Esophagus squamous epithelium (tissue), 5 donors: Measurements from ENCODE around the gene ARHGAP27. TPM values are rescaled to one million over a fixed set of nuclear protein-coding genes. Genes with fewer than 3 reads are reported as not detected.
A peak's percentile ranks its signal among the peaks of the same experiment; 100 is the strongest.

ENCODE experiments used
- DNase-seq: peaks from one replicate; lab custom pipeline; 2025; lab: John Stamatoyannopoulos, UW
- H3K27ac ChIP-seq, 4 donors: fragments of 200-600 bp; sonication (generic); one replicate each; pipeline ENCODE4 v1.5.1; 2016 to 2019; ENCODE audit warnings: mild to moderate bottlenecking in 1 of 4
- H3K27me3 ChIP-seq, 4 donors: fragments of 200-600 bp; sonication (generic); 1 replicate in 3 of 4; 2 replicates in 1 of 4; pipeline versions ENCODE4 v1.5.1 to v1.6.0; 2017 to 2021; ENCODE audit warnings: antibody characterized with exemption in 1 of 4
- H3K36me3 ChIP-seq, 3 donors: fragments of 200-600 bp; sonication (generic); one replicate each; pipeline ENCODE4 v1.5.1; 2016 to 2019
- H3K4me1 ChIP-seq, 3 donors: fragments of 200-600 bp; sonication (generic); one replicate each; pipeline ENCODE4 v1.5.1; 2017 to 2019
- H3K4me3 ChIP-seq, 4 donors: fragments of 200-600 bp; sonication (generic); 1 replicate in 3 of 4; 2 replicates in 1 of 4; pipeline ENCODE4 v1.5.1; 2016 to 2019; ENCODE audit warnings: mild to moderate bottlenecking in 2 of 4, moderate library complexity in 1 of 4
- H3K9me3 ChIP-seq, 3 donors: fragments of 200-600 bp; sonication (generic); one replicate each; pipeline ENCODE4 v1.5.1; 2016 to 2019
- POLR2A ChIP-seq, 4 donors: fragments of 450-650 bp; IDR thresholded peaks; one replicate each; pipeline ENCODE4 v1.6.1; 2017; ENCODE audit warnings: antibody characterized with exemption in 4 of 4, mild to moderate bottlenecking in 4 of 4, moderate library complexity in 3 of 4
- WGBS, 2 donors: methylation state at CpG; one replicate each; pipeline ENCODE4 v1.1.5; 2018; 5-methylcytosine and 5-hydroxymethylcytosine counted together
- intact Hi-C: fragments of 100-400 bp; cut with DNase I; formaldehyde crosslinking; loops from one replicate; pipeline ENCODE4 v1.15.0; 2022
- total RNA-seq, 4 donors: library from RNA; depleted of rRNA; stranded (reverse); fragments of >200 nt; gene quantifications; one replicate each; pipeline ENCODE4 v1.1.0, GENCODE V29; 2016
- TF ChIP-seq, protein P1 (sequence below), 6 experiments: fragments of 450-650 bp in 4 of 6; fragments of 200-600 bp in 2 of 6; sonication (generic) in 2 of 6; IDR thresholded peaks; one replicate each; pipeline ENCODE4 v1.5.1; 2016 to 2019; ENCODE audit warnings: antibody characterized with exemption in 6 of 6, mild to moderate bottlenecking in 4 of 6, moderate library complexity in 4 of 6
- donor health status: DM: yes; HTN: yes; CAD: no.

The ARHGAP27 gene
- total RNA-seq, 4 donors from 2014 or later = 37.7 to 146 (median 103) TPM

DNA sequence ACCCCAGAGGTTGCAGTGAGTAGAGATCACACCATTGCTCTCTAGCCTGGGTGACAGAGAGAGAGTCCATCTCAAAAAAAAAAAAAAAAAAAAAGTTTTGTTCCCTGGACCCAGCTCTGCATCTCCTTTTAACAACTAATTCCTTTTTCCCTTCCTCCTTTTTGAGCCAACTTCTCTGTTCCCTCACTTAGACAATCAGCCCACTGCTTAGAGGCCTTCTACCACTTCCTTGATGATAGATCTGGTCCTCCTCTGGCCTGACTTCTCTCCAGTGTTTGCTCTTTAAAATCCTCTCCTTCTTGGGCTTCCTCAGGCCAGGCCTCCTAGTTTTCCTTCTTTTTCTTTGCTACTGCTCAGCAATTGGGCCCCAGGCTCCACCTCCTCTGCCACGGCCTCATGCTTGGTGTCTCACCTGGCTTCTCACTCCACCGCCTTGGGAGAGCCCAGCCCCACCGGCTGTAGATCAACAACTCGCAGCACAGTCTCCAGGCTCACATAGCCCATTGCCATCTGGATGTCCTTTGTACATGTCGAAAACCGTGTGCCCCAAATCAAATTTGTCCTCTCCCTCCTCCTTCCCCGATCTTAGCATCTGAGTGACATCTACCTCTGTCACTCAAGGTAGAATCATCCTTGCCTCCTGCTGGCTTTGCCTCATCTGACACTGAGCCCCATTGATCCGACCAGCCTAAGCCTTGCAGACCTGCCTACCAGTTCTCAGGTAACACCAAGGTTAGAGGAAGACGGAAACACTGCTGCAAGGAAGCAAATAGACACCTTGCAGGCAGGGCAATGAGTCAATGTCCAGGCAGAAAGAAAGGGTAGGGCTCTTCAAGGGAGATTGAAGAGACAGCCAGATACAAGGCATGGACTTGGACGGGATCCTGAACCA is 17.4 kb downstream of the ARHGAP27 start:
- H3K9me3 ChIP-seq = no peaks in the 10 kb centered on the region
- DNase-seq = no peak
- H3K27me3 ChIP-seq = no peaks in the 10 kb centered on the region
- TF ChIP-seq, protein P1, sequence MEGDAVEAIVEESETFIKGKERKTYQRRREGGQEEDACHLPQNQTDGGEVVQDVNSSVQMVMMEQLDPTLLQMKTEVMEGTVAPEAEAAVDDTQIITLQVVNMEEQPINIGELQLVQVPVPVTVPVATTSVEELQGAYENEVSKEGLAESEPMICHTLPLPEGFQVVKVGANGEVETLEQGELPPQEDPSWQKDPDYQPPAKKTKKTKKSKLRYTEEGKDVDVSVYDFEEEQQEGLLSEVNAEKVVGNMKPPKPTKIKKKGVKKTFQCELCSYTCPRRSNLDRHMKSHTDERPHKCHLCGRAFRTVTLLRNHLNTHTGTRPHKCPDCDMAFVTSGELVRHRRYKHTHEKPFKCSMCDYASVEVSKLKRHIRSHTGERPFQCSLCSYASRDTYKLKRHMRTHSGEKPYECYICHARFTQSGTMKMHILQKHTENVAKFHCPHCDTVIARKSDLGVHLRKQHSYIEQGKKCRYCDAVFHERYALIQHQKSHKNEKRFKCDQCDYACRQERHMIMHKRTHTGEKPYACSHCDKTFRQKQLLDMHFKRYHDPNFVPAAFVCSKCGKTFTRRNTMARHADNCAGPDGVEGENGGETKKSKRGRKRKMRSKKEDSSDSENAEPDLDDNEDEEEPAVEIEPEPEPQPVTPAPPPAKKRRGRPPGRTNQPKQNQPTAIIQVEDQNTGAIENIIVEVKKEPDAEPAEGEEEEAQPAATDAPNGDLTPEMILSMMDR (IDR thresholded peaks at IDR 0.05) = no peak
- TF ChIP-seq POLR2A (IDR thresholded peaks at IDR 0.05) = no peak
- WGBS, 2 donors = 70 to 74% methylated on average over 9 to 10 of the region's 10 CpGs
- peaks cover 19 to 82% (median 30%) of the 10 kb centered on the region in 3 donors for H3K4me1 ChIP-seq
- H3K36me3 ChIP-seq = peaks cover 0 to 10% (median 0%) of the 10 kb centered on the region in 3 donors
- intact Hi-C loops = no loop called here
- peak overlapping the region; percentile 52 to 82 (median 70) for H3K27ac ChIP-seq
- no peak overlapping the region for H3K4me3 ChIP-seq

DNA sequence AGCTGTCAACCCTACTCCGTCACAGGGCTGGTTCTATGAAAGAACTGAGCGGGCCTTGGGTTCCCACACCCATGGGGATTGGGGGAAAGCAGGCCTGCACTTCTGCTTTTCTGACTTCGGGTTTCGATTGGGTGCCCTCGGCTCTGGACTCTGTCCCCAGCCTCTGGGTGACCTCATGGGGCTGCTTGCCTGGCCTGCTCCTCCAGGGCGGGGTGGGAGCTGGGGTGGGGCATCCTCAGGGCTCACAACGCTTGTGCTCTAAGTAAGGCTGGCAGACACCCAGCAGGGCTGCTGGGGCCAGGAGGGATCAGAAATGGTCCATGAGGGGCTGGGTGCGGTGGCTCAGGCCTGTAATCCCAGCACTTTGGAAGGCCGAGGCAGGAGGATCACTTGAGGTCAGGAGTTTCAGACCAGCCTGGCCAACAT is 19.2 kb downstream of the ARHGAP27 start:
- 75% methylated on average over 7 of the region's 9 CpGs; no CpG with 5 or more reads in 1 of the 2 donors for WGBS, 2 donors
- intact Hi-C loops = no loop called here
- Histone ChIP-seq H3K4me1 (peaks cover 24 to 94% (median 33%) of the 10 kb centered on the region in 3 donors), H3K4me3 (no peak overlapping the region), H3K27ac (peak overlapping the region; percentile 58 to 82 (median 76)), H3K27me3 (no peaks in the 10 kb centered on the region), H3K36me3 (peaks cover 0 to 8% (median 0%) of the 10 kb centered on the region in 3 donors), H3K9me3 (no peaks in the 10 kb centered on the region)
- DNase-seq = no peak
- TF ChIP-seq, protein P1 (IDR thresholded peaks at IDR 0.05) = no peak
- TF ChIP-seq POLR2A (IDR thresholded peaks at IDR 0.05) = no peak

DNA sequence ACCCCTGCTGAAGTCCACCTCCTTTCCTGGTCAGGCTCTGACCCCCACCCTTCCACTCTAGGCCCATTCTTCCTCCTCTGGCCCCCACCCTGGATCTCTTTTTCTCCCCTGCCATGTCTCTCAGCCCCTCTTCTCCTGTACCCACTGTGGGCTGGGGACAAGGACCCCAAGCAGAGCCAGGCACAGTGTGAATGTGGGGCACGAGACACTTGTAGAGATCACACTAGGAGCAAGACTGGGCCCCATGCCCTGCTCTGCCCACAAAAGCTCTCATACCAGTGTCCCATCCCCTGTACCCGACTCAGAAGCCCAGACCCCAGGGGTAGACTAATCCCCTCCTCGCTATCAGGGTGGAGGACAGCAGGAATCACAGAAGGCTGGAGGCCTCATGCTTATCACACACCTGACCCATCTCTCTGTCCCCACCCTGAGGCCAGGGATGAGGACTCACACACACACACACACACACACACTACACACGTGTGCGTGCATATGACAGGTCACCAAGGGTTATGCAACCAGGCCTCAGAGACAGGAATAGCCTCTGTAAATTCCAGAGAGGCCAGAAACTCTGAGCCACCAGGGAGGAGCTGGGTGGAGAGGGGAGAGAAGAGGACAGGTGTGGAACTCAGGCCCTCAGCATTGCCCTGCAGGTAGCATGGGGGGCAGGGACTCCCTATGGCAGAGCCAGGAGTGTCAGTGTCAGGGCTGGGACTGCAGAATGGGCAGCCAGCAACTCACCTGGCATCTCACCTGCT is 21.1 kb downstream of the ARHGAP27 start:
- TF ChIP-seq POLR2A (IDR thresholded peaks at IDR 0.05) = no peak
- TF ChIP-seq, protein P1 (IDR thresholded peaks at IDR 0.05) = no peak

DNA sequence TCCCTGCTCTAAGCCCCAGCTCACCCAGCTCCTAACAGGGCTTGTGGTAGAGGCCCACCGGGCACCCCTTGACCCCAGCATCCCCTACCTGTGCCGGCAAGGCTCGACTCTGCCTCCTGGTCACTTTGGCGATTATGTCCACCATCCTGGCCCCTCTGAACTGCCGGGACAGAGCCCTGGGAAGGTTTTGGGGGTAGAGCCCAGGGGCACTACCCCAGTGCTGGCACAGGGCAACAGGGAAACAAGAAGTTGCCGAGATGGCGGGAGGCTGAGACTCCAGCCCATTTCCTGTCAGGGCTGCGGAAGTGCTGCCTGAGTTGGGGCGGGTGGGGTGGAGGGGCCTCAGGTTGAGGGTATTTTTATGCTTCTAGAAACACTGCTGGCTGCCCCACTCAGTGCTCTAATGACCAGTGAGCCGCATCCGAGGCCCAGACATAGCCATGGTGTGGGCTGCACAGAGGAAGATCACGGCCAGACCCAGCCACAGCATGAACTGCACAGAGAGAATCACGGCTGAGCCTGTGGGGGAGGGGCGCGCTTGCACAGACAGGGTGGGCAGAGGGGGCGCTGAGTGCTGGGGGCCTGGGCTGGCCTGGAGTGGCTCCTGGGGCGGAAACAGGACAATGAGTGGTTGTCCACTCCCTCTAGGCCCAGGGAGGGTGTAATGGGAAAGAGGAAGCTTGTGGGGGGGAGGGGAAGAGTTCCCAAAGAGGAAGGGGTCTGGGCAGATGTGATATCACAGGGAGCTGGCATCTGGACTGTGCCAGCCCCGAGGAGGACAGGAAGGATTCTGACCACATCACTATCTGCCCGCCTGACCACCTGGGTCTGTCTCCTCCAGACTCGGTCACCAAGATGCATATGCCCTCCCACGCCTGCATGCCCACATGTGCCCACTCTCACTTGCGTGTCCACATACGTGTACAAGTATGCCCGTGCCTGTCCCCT is 22.3 kb downstream of the ARHGAP27 start:
- DNase-seq = no peak
- Histone ChIP-seq H3K27ac (peak overlapping the region; percentile 71 to 82 (median 78)), H3K36me3 (peaks cover 0 to 13% (median 3%) of the 10 kb centered on the region in 3 donors), H3K4me1 (peaks cover 33 to 97% (median 36%) of the 10 kb centered on the region in 3 donors), H3K27me3 (no peaks in the 10 kb centered on the region), H3K4me3 (peak overlapping the region; percentile 17 to 62 (median 39)), H3K9me3 (no peaks in the 10 kb centered on the region)
- intact Hi-C loops = no loop called here
- no peak for TF ChIP-seq POLR2A (IDR thresholded peaks at IDR 0.05)
- TF ChIP-seq, protein P1 (IDR thresholded peaks at IDR 0.05) = no peak
- 63 to 77% methylated on average over 9 to 14 of the region's 24 CpGs for WGBS, 2 donors

More for the DNA sequence above, 21.1 kb downstream of the ARHGAP27 start:
- Histone ChIP-seq H3K27ac (peak overlapping the region; percentile 71 to 82 (median 82)), H3K27me3 (no peaks in the 10 kb centered on the region), H3K36me3 (peaks cover 0 to 7% (median 0%) of the 10 kb centered on the region in 3 donors), H3K9me3 (no peaks in the 10 kb centered on the region), H3K4me3 (no peak overlapping the region), H3K4me1 (peaks cover 30 to 96% (median 36%) of the 10 kb centered on the region in 3 donors)
- intact Hi-C loops = no loop called here
- DNase-seq = no peak
- WGBS, 2 donors = 89 to 94% methylated on average over 2 to 4 of the region's 5 CpGs
